ENCODE data around the gene GPR85.
"Not testable (repeated sequence)": the region's sequence is repeated elsewhere in the genome, so short reads cannot be mapped to it uniquely, and the experiment has no call there.

The GPR85 gene, protein sequence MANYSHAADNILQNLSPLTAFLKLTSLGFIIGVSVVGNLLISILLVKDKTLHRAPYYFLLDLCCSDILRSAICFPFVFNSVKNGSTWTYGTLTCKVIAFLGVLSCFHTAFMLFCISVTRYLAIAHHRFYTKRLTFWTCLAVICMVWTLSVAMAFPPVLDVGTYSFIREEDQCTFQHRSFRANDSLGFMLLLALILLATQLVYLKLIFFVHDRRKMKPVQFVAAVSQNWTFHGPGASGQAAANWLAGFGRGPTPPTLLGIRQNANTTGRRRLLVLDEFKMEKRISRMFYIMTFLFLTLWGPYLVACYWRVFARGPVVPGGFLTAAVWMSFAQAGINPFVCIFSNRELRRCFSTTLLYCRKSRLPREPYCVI

DNA sequence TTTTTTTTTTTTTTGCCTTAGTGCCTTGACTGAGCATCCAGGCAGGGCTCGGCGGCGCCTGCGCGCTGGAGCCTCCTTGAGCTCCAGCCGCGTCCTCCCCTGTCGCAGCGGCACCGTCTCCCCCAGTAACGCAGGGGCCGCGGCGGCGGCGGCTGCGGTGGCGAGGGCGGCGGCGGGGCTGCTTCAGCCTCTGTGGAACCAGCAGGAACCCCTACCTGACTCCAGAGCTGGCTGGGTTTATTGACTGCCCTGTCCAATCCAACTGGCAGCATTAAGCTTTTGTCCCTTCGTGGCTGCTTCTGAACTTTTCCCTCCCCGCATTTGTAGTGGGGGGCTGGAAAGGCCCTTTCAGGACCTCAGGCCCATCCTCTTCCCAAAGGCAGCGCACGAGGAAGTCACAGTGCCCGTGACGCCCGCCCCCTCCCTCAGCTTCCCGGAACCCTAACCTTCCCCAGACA lies at the start of gene GPR85:
TSS of gene GPR85 (minus strand) at position 397 of the 458 bp plus-strand sequence. CDS start 2,106 bp downstream, outside the sequence.
- no peak for DNase-seq

DNA sequence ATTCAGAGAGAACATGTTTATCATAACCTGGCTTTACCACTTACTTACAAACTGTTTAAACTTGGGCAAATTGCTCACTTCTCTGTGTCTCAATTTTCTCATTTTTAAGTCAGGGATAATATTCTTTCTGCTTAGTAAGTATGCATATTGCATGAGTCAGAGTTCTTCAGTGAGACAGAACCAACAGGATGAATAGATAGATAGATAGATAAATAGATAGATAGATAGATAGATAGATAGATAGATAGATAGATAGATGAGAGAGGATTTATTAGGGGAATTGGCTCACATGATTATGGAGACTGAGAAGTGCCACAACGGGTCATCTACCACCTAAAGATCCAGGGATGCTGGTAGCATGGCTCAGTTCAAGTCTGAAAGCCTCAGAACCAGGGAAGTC lies 47.4 kb upstream of the GPR85 start:
- no peak for DNase-seq

DNA sequence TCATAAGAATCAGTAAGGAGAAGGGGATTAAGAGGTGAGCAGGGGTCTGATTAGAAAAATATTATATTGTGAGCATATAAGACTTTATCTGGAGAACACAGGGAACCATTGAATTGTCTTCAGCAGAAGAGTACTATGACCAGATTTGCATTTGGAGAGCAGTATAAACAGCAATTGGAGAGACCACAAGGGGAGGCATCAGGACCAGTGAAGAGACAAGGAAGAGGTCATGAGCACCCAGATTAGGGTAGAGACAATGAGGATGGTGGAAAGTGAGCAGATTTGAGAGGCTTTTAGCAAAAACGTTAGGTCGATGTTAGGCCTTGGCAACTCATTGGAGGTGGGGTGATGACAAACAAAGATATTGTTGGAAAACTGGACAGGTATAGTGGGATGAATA lies 44.7 kb upstream of the GPR85 start:
- no peak for DNase-seq

DNA sequence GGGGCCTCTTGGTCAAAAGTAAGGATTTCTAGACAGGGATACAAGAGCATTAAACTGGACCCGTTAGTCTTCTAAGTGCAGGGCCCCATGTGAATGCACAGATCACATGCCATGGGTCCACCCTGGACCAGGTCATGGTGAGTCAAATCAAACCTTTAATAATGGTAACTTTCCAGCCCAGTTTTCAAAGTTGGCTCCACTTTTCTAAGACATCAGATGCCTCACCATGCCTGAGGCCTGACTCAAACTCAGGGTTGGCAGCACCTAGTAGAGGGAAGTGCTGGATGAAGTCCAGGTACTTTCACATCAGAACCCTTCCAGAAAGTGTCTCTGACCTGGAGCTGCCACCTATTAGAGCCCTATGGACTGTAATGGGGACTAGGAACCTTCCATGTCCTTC lies 41.4 kb upstream of the GPR85 start:
- DNase-seq = no peak

DNA sequence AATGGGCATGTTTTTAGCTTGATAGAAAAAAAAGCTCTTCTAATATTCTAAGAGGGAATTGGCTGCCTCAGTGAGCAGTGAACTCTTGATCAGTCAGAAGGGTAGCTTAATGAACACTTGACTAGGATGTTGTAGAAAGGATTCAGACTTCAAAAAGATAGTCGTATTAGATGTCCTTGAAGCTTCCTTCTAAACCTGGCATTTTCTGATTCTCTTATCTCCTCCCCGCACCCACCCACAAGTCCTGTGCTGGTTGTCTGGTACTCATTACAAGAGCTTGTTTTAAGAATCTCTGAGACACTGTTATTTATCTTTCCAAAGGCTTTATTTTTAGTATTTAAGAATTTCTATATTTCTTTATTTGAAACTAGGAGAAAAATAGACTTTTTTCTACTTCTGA lies 39.1 kb upstream of the GPR85 start:
- no peak for DNase-seq

DNA sequence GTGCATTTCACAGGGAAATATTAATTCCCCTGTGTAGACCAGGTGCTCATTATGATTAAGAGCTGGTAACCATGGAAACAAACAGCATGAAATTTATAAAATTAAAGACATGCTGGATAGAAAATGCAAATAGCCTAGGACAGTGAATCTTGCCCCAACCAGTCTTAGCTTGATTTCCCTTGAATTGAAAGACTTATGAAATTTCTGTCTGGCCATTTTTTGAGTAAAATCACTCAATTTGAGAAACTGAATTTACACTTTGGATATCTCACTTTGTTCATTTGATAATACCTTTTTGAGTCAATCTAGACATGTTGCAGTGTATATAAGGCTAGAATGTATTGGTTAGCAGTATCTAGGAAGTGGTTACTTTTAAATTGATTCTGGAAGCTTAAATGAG lies 36.1 kb upstream of the GPR85 start:
- DNase-seq = no peak

DNA sequence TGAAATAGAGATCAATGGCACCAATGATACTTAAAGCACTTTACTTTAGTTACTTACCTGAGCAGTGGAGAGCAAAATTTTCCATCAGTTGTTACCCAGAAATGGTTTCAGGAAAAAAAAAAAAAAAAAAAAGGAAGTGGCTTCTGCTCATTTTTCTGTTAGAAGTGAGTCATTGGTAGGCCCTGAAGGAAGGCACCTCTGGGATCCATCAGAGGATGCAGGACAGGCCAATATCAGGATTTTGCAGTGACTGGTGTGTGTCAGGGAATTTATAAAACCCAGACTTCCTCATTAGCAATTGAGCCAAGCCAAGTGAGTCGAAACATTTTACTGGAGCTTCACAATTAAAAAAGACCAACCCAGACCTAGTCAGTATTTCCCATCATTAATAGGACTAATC lies 34.0 kb upstream of the GPR85 start:
- no peak for DNase-seq

DNA sequence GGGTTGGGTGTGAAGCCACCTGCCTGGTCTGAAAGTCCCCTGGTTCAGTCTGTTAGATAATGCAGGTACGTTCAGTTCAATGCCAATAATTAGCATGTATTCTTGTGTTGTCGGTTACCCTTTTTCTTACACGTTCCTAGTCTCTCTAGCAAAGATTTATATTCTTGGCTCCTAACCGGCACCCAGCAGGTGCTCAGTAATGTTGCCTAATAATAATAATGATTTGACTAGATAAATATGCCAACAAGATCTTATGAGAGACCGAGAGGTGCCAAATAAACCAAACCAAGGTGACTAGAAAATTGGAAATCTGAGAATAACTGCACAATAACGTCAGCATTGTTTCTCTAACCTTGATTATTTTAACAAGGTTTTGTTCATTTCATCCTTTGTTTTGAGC lies 32.8 kb upstream of the GPR85 start:
- DNase-seq = no peak

DNA sequence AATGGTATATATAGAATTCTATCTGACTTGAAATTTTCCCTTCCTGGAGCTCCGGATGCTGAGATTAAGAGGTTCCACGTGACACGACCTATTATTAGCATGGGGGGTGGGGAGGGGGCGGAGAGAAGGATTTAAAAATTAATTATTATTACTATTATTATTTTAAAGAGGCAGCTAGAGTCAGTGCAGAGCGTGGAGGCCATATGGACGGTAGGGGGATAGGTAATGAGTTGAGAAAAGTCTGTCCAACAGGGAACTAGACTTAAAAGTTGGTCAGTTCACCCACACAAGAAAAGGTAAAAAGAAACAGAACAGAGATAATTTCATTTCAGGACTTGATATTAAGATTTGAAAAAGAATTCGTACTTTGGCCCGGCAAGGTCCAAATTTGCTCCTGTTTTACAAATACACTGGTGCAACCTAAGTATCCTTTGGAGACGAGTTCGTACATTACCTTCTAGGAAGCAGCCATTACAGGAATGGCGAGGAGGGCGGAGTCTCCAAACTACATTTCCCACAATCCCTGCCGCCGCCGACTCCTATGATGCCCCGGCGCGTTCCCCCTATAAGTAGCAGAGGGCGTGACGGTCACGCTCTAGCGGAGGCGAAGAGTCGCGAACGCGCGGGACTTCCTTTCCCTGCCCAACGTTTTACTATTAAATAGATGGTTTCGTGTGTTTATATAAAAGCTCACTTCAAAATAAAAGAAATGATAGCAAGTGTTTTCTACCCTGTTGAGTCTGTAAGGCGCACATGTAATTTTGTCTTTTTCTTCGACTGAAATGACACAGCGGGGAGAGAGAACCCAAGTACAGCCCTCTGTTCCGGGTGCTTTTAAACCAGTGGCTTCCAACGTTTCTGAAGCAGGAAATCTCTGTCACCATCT lies 31.7 kb upstream of the GPR85 start, which contains the start of gene SMIM30:
TSS of gene SMIM30 (minus strand) at position 481 of the 886 bp plus-strand sequence. CDS start 976 bp downstream, outside the sequence.
- DNase-seq = peak; percentile 72 to 93

DNA sequence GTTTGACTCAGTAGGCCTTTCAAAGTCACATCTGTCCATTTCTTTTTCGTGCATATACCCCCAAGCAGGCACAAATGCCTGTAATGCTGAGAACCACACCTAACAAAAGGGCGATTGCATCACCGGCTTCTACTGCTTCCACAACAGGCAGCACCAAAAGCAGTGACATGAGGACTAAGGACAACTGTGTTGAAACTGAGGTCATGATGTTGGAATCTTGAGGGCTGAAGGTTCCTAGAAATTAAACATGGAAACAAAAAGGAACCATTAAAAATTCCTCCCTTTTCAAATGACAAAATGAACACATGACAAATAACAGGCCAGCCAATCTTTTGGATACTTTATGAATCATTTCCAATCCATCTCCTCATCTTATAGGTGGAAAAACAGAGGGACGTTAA lies 30.7 kb upstream of the GPR85 start:
- not testable (repeated sequence) for DNase-seq

DNA sequence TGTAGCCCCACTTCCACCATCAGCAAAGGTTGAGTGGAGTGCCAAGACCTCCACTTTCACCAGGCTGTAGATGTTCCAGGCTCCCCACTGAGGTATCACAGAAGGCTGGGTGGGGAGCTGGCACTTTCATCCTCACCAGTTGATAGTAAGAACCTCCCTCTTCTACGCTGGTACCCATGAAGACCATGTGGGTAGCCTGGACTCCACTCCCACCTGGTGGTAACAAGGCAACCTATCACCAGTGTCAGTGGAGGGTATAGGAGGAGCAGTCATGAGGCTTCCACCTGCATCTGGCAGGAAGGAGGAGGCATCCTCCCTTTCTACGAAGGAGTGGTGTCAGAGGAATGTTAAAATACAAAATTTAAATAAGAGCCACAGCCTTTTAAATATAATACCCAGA lies 27.3 kb upstream of the GPR85 start:
- no peak for DNase-seq

DNA sequence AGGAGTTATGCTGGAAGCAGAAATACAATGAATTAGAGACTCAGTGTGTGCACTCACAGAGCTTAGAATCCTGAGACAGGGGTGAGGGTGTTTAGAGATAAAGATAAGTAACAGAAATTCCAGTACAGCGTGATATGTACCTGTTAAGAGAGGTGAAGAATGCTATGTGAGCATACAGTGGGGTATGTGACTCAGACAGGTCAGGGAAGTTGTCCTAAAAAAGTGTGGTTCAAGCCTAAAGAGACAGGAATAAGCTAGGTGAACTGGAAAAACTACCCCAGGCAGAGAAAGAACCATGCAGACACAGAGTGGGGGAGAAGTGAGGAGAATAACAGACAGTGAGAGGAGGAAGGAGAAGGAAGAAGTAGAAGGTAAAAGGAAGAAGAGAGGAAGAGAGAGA lies 23.1 kb upstream of the GPR85 start:
- no peak for DNase-seq

DNA sequence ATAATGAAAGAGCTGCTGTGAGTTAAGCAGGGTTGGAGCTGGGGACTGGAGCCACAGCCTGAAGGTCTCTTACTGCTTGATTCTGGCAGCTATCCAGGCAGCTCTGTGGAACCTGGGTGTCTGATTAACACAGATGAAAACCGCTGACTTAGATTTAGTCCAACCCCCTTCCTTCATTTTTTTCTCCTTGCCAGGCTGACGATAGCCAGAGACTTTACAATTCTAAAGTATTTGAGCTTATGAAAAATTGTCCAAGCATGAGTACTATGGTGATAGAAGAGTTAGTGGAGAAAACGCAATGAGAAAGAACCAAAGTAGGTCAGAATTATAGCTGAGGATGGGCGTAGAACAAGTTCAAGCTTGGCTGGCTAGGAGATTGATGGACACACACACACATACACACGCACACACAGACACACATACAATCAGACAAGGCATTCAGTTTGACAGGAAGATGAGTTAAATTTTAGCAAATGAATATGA lies 13.5 kb upstream of the GPR85 start:
- DNase-seq = peak; percentile 43 to 56

DNA sequence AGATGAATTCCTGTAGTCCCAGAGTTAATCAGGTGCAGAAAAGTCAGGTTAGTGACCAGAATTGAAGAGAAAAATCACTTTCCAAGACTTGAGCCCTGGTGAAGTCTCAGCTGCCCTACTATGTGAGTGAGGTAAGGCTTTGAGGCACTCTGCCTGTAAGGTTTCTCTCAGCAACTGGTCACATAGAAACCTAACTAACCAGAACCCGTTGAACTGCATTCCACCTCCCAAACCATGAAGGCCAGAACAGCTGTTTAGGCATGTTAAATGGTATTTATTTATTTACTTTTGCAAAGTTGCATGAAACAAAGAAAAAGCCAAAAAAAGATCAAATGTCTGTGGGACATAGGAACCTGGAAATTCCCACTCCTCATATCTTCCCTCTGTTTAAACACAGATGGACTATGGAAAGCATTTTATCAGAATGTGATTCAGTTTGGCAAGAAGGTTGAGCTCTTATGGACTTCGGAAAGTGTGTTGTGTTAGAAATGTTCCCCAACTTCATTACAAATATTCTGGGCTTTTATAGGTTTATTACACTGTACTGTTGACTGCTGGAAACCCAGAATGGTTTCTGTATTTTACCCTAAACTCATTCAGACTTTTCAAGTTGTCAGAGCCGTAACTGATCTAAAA lies 12.8 kb upstream of the GPR85 start:
- DNase-seq = no peak

DNA sequence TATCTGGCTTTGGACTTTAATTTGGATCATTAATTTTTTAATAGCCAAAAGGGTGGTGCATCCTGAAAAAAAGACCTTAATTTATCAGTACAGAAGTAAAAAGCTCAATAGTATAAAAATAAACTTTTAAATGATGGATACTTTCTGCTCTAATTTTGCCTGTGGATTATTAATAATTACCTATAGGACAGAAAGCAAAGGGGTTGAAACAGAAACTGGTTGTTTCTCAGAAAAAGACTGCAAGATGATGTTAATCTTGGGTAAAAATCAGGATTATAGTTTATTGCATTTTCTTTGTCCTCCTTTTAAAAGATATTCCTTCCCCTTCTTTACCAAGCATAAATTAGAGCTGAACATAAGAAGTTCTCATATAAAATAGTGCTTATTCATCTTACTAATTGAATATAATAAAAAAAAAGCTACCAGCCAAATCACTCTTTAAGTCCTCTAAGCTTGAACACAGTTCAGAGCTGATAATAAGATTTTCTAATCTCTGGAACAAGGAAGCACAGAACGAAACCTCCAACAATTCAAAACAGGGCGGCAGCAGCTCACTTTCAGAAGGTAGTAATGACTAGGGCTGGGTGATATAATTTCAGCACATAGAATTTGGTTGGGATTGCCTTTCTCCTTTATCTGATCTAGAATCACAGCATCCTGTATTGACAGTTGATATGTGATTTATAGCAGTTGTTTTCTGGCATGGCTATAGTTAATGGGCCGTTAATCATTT lies 8.1 kb upstream of the GPR85 start:
- DNase-seq = no peak

DNA sequence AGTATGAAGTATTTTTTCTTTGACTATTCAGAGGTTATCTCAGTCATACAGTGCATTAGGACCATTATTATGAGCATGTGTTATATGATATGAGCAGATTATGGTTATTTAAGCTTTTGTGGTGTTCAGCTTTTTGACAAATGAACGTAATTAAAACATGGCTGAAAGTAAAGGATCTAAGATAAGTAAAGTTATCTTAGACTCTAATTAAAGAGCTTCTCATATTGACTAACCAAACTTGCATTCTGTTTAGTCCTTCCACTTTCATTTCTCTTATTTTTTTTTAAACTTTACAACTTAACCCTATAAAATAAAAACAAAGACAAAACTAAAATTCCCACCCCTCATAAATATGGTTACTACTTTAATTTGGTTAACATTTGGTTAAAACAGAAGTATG lies 6.9 kb upstream of the GPR85 start:
- no peak for DNase-seq

DNA sequence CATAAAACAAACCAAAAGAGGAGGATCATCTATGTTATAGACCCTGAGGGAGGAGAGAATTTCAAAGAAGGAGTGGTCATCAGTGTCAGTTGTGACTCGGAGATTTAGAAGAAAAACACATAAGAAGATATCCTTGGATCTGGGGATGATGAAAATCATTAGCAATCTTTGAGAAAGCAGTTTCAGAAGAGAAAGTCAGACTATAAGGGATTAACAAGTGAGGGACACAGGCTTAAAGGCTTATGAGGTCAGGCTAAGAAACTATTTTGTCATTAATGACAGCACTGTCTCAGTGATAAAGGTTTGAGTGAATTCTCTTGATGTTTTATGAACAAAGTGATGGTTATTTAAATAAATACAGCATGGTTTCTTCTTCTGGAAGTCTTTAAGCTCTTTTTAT lies 6.1 kb upstream of the GPR85 start:
- no peak for DNase-seq

DNA sequence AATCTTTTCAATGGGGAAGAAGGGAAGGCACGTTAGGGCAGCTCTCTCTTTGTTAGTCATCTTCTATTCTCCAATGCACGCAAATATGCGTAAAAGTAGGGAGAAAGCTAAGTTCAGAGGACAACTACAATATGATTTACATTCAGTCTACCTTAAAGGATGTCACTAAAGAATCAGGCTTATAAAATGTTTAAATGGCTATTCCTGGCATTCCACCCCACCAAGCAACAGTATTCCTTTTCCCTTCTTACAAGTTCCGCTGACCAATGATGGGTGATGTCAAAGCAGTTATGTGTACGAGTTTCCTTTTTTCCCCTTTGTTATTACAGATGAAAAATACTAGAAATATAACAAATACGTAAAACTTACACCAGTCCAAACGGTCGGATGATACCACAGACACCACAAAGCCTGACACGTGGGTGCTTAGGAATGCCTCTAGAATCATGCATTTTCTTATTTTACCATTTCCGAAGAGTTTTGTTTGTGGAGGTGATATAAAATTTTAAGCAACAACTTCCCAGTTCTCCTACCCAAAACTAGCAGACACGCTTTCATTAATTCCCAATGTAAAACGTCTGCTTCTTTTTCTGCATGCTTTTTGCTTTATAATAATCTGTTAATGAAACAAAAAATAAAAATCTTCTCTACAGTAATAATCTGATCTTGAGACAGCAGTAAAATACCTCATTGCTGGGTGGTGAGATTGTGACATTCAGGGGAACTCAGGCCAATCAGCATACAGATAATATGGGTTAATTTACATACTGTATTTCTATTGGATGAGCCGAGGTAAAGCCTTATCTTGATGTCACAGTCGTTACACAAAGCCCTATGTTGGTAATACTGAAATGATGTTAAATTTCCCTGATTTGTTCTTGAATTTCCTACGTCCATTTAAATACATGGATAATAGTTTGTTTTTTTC lies 708 bp upstream of the GPR85 start:
- DNase-seq = peak in 1 of 2 experiments; percentile 14

DNA sequence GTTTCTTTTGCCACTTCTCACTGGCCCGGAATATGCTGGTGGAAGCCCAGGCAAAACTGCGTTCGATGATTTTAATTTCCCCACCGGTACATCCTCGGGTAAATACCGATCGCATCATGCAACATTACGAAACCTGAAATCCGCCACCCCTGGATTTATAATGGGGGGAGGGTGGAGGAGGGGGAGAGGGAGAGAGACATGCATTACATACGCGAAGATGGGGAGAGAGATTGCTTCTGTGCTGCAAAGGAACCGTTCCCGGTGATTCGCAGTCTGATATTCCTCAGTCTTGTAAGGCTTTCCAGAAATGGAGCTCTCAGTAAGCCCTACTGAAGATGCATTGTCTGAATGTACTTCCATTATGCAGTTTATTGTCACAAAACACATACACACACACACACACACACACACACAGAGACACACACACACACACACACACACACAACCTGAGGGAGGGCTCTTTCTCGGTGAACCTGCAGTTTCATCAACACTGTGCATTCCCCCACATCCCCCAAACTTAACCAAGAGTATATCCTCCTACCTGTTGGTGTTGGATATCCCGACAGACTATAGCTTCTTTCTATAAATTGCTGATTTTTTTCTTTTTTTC lies 741 bp downstream of the GPR85 start:
- no peak for DNase-seq

DNA sequence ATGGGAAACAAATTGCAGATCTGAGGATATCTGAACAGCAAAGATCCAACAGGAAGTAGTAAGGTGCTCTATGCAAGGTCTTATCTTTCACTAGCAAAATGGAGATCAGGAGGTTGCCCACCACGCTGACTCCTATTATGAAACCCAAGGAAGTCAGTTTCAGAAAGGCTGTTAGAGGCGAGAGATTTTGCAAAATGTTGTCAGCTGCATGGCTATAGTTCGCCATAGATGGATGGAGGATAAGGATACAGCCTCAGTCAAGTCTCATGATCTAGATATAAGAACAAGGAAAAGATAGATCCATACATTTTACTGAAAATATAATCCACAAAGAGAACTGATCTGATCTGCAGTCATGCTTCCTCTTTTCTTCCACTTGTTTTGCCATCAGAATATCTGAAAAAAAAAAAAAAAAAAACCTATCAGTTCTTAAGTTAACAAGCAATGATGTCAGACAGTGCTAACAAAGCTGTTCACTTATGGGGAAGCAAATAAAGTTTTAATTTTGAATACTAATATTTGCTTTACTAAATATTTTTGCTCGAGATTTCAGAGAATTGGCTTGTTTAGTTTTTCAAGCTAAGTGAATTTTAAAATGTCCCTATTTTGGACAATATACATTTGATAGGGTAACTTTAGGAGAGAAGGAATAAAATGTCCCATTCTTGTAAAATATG lies 2.0 kb downstream of the GPR85 start:
- DNase-seq = no peak
